ENCODE results near the gene NTNG1.

NTNG1 gene

GRCh38 chr1:107433635-107434360 lies 293.0 kb downstream of the NTNG1 start:
- no peak overlapping the region for H3K4me2 ChIP-seq
- peaks cover 9% of the 10 kb centered on the region for H3K4me1 ChIP-seq (ENCODE audit: low read depth, poor library complexity, severe bottlenecking)
- no peaks in the 10 kb centered on the region for H3K27me3 ChIP-seq (ENCODE audit: insufficient read depth, low read depth)
- H4K20me1 ChIP-seq (ENCODE audit: insufficient read depth), result no peaks in the 10 kb centered on the region
- no peaks in the 10 kb centered on the region for H3K79me2 ChIP-seq (ENCODE audit: insufficient read depth, low read depth)
- H3K27ac ChIP-seq, result no peak overlapping the region
- TF ChIP-seq, protein P1, sequence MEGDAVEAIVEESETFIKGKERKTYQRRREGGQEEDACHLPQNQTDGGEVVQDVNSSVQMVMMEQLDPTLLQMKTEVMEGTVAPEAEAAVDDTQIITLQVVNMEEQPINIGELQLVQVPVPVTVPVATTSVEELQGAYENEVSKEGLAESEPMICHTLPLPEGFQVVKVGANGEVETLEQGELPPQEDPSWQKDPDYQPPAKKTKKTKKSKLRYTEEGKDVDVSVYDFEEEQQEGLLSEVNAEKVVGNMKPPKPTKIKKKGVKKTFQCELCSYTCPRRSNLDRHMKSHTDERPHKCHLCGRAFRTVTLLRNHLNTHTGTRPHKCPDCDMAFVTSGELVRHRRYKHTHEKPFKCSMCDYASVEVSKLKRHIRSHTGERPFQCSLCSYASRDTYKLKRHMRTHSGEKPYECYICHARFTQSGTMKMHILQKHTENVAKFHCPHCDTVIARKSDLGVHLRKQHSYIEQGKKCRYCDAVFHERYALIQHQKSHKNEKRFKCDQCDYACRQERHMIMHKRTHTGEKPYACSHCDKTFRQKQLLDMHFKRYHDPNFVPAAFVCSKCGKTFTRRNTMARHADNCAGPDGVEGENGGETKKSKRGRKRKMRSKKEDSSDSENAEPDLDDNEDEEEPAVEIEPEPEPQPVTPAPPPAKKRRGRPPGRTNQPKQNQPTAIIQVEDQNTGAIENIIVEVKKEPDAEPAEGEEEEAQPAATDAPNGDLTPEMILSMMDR (conservative IDR thresholded peaks at IDR 0.05; ENCODE audit: low read depth, low read length), result no peak
- H3K4me3 ChIP-seq (IDR thresholded peaks at IDR 0.05; ENCODE audit: insufficient read depth, low read depth, low read length), result no peak overlapping the region
- no peak overlapping the region for H3K9ac ChIP-seq
- H2AFZ ChIP-seq (ENCODE audit: low read depth), result no peak overlapping the region
- no peaks in the 10 kb centered on the region for H3K36me3 ChIP-seq (ENCODE audit: insufficient read depth)

- peaks cover 9% of the 10 kb centered on the region for H3K4me1 ChIP-seq (ENCODE audit: low read depth, poor library complexity, severe bottlenecking)
- no peak overlapping the region for H3K27ac ChIP-seq
- H3K9ac ChIP-seq, result no peak overlapping the region
- TF ChIP-seq, protein P1 (conservative IDR thresholded peaks at IDR 0.05; ENCODE audit: low read depth, low read length), result no peak
- H3K79me2 ChIP-seq (ENCODE audit: insufficient read depth, low read depth), result no peaks in the 10 kb centered on the region
- H4K20me1 ChIP-seq (ENCODE audit: insufficient read depth), result no peaks in the 10 kb centered on the region
- no peak overlapping the region for H3K4me2 ChIP-seq
- no peak overlapping the region for H3K4me3 ChIP-seq (IDR thresholded peaks at IDR 0.05; ENCODE audit: insufficient read depth, low read depth, low read length)
- no peaks in the 10 kb centered on the region for H3K27me3 ChIP-seq (ENCODE audit: insufficient read depth, low read depth)
- no peak overlapping the region for H2AFZ ChIP-seq (ENCODE audit: low read depth)
- H3K36me3 ChIP-seq (ENCODE audit: insufficient read depth), result no peaks in the 10 kb centered on the region
These were observed 293.5 kb downstream of the NTNG1 start for GRCh38 chr1:107434361-107434693.

GRCh38 chr1:107436552-107437241 lies 295.9 kb downstream of the NTNG1 start:
- H3K9ac ChIP-seq, result no peak overlapping the region
- H3K4me3 ChIP-seq (IDR thresholded peaks at IDR 0.05; ENCODE audit: insufficient read depth, low read depth, low read length), result no peak overlapping the region
- no peaks in the 10 kb centered on the region for H3K36me3 ChIP-seq (ENCODE audit: insufficient read depth)
- no peaks in the 10 kb centered on the region for H4K20me1 ChIP-seq (ENCODE audit: insufficient read depth)
- no peaks in the 10 kb centered on the region for H3K27me3 ChIP-seq (ENCODE audit: insufficient read depth, low read depth)
- TF ChIP-seq, protein P1 (conservative IDR thresholded peaks at IDR 0.05; ENCODE audit: low read depth, low read length), result no peak
- no peaks in the 10 kb centered on the region for H3K79me2 ChIP-seq (ENCODE audit: insufficient read depth, low read depth)
- no peak overlapping the region for H2AFZ ChIP-seq (ENCODE audit: low read depth)
- H3K4me1 ChIP-seq (ENCODE audit: low read depth, poor library complexity, severe bottlenecking), result peaks cover 8% of the 10 kb centered on the region
- no peak overlapping the region for H3K27ac ChIP-seq
- no peak overlapping the region for H3K4me2 ChIP-seq

- Histone ChIP-seq H3K27me3 (ENCODE audit: insufficient read depth, low read depth) (no peaks in the 10 kb centered on the region), H4K20me1 (ENCODE audit: insufficient read depth) (no peaks in the 10 kb centered on the region), H3K4me2 (no peak overlapping the region), H3K36me3 (ENCODE audit: insufficient read depth) (no peaks in the 10 kb centered on the region), H3K4me3 (IDR thresholded peaks at IDR 0.05; ENCODE audit: insufficient read depth, low read depth, low read length) (no peak overlapping the region), H3K27ac (no peak overlapping the region), H3K4me1 (ENCODE audit: low read depth, poor library complexity, severe bottlenecking) (no peaks in the 10 kb centered on the region), H2AFZ (ENCODE audit: low read depth) (no peak overlapping the region), H3K79me2 (ENCODE audit: insufficient read depth, low read depth) (no peaks in the 10 kb centered on the region), H3K9ac (no peak overlapping the region)
- TF ChIP-seq, protein P1 (conservative IDR thresholded peaks at IDR 0.05; ENCODE audit: low read depth, low read length), result no peak
These were observed 298.7 kb downstream of the NTNG1 start for GRCh38 chr1:107439567-107439966.
